DOHH2 (cell line): ENCODE results near the gene RSPO4.

Source experiments
- CTCF ChIP-seq: fragments of 200-600 bp; sonication (generic); IDR thresholded peaks from one replicate; pipeline ENCODE4 v1.5.1; 2014; ENCODE audit warnings: antibody characterized with exemption, mild to moderate bottlenecking, low read depth, low read length; ENCODE audit not compliant: poor library complexity, severe bottlenecking
- EZH2phosphoT487 ChIP-seq: fragments of 200-600 bp; sonication (generic); IDR thresholded peaks from 2 replicates; pipeline ENCODE4 v1.6.1; 2017; ENCODE audit warnings: borderline replicate concordance, mild to moderate bottlenecking, antibody characterized with exemption, low read length, moderate library complexity, mixed read lengths

- TF ChIP-seq EZH2phosphoT487 = no peak
- no peak for TF ChIP-seq CTCF
Measured at GRCh38 chr20:965956-966355, 36.2 kb downstream of the RSPO4 start.
